IMR-90 (cell line): Measurements from ENCODE around the gene ZNF586. TPM values are rescaled to one million over a fixed set of nuclear protein-coding genes. Genes with fewer than 3 reads are reported as not detected.
"Not testable (repeated sequence)": the region's sequence is repeated elsewhere in the genome, so short reads cannot be mapped to it uniquely, and the experiment has no call there.

Source experiments
- ATAC-seq: fragments of 200-7000 bp; cut with Tn5 transposase; 2 replicates; pipeline ENCODE4 v1.9.1; 2020; ENCODE audit warnings: low read depth, mild to moderate bottlenecking, moderate library complexity
- BruUV-seq: library from RNA; stranded (reverse); fragments of 400-500 nt; replicated peaks from 2 replicates; lab custom pipeline; 2021; lab: Mats Ljungman, UMichigan
- CTCF ChIA-PET: fragments of 300-600 bp; formaldehyde crosslinking; extraction: SDS; loops from one replicate; lab custom pipeline; 2021; ENCODE audit warnings: antibody characterized with exemption; lab: Yijun Ruan, JAX
- POLR2A ChIA-PET: fragments of 300-600 bp; sonication (Branson Sonifier 250); formaldehyde crosslinking; loops from one replicate; lab custom pipeline; 2022; ENCODE audit warnings: antibody characterized with exemption; ENCODE audit not compliant: unreplicated experiment; lab: Charles Lee
- DNase-seq: peaks from one replicate; pipeline ENCODE4 v3.0.0; 2013
- H2AFZ ChIP-seq: replicated peaks from 2 replicates; pipeline ENCODE3; 2013; ENCODE audit warnings: low read length, mild to moderate bottlenecking; ENCODE audit not compliant: poor library complexity
- H2AK5ac ChIP-seq: 2 replicates; pipeline ENCODE4 v1.6.1; 2013; ENCODE audit warnings: low read depth, low read length, inconsistent platforms
- H2AK9ac ChIP-seq: replicated peaks from 2 replicates; pipeline ENCODE3; 2013; ENCODE audit warnings: mild to moderate bottlenecking, low read depth, low read length, moderate library complexity; ENCODE audit not compliant: poor library complexity
- H2BK120ac ChIP-seq: 2 replicates; pipeline ENCODE4 v1.6.1; 2013; ENCODE audit warnings: low read depth, low read length, inconsistent platforms
- H2BK15ac ChIP-seq: 3 replicates; pipeline ENCODE4 v1.6.1; 2013; ENCODE audit warnings: low read depth, low read length, inconsistent platforms
- H2BK20ac ChIP-seq: 2 replicates; pipeline ENCODE4 v1.6.1; 2013; ENCODE audit warnings: low read depth, mild to moderate bottlenecking, inconsistent platforms, low read length, moderate library complexity
- H2BK5ac ChIP-seq: 2 replicates; pipeline ENCODE4 v1.6.1; 2013; ENCODE audit warnings: mild to moderate bottlenecking, low read depth, low read length, inconsistent platforms; ENCODE audit not compliant: poor library complexity, severe bottlenecking
- H3K14ac ChIP-seq: replicated peaks from 2 replicates; pipeline ENCODE4 v1.6.1; 2013; ENCODE audit warnings: low read depth, low read length, inconsistent platforms
- H3K18ac ChIP-seq: 2 replicates; pipeline ENCODE4 v1.6.1; 2013; ENCODE audit warnings: low read depth, low read length, control low read depth
- H3K23ac ChIP-seq: 2 replicates; pipeline ENCODE4 v1.6.1; 2013; ENCODE audit warnings: low read depth, low read length, inconsistent platforms
- H3K27ac ChIP-seq: 2 replicates; pipeline ENCODE4 v1.5.1; 2013; ENCODE audit warnings: mild to moderate bottlenecking, control low read depth, low read length; ENCODE audit not compliant: insufficient read depth
- H3K27me3 ChIP-seq: 2 replicates; pipeline ENCODE4 v1.6.1; 2013; ENCODE audit warnings: low read length; ENCODE audit not compliant: control insufficient read depth, insufficient read depth
- H3K36me3 ChIP-seq: 2 replicates; pipeline ENCODE4 v1.6.1; 2013; ENCODE audit warnings: low read length, mixed read lengths; ENCODE audit not compliant: control insufficient read depth, insufficient read depth
- H3K4ac ChIP-seq: 2 replicates; pipeline ENCODE4 v1.6.1; 2013; ENCODE audit warnings: low read depth, low read length, inconsistent platforms
- H3K4me1 ChIP-seq: 2 replicates; pipeline ENCODE4 v1.6.1; 2013; ENCODE audit warnings: low read length, mixed read lengths; ENCODE audit not compliant: control insufficient read depth, insufficient read depth
- H3K4me2 ChIP-seq: 2 replicates; pipeline ENCODE4 v1.6.1; 2013; ENCODE audit warnings: low read depth, mild to moderate bottlenecking, control low read depth, low read length, moderate library complexity
- H3K4me3 ChIP-seq: 2 replicates; pipeline ENCODE4 v1.5.1; 2013; ENCODE audit warnings: low read depth, mild to moderate bottlenecking, control low read depth, low read length, moderate library complexity; ENCODE audit not compliant: insufficient read depth
- H3K56ac ChIP-seq: 2 replicates; pipeline ENCODE4 v1.6.1; 2013; ENCODE audit warnings: low read length, inconsistent platforms; ENCODE audit not compliant: insufficient read depth; ENCODE audit errors: extremely low read depth
- H3K79me1 ChIP-seq, 2 experiments: 2 replicates each; pipeline ENCODE4 v1.6.1; 2013; ENCODE audit warnings: low read length in 2 of 2, inconsistent platforms in 1 of 2, low read depth in 1 of 2
- H3K9ac ChIP-seq: 2 replicates; pipeline ENCODE4 v1.6.1; 2013; ENCODE audit warnings: low read depth, low read length, control low read depth
- H3K9me1 ChIP-seq: 2 replicates; pipeline ENCODE4 v1.6.1; 2013; ENCODE audit warnings: low read length, inconsistent platforms; ENCODE audit not compliant: insufficient read depth
- H3K9me3 ChIP-seq: 2 replicates; pipeline ENCODE4 v1.6.1; 2013; ENCODE audit warnings: low read length; ENCODE audit not compliant: control insufficient read depth, insufficient read depth
- H4K20me1 ChIP-seq: 2 replicates; pipeline ENCODE4 v1.6.1; 2013; ENCODE audit warnings: low read length, inconsistent platforms; ENCODE audit not compliant: insufficient read depth
- H4K5ac ChIP-seq: 2 replicates; pipeline ENCODE4 v1.6.1; 2013; ENCODE audit warnings: mild to moderate bottlenecking, low read depth, low read length, control low read depth
- H4K8ac ChIP-seq, 2 experiments: 2 replicates each; pipeline ENCODE4 v1.6.1; 2013; ENCODE audit warnings: low read depth in 2 of 2, low read length in 2 of 2, control low read depth in 1 of 2, inconsistent platforms in 1 of 2
- H4K91ac ChIP-seq: 2 replicates; pipeline ENCODE4 v1.6.1; 2013; ENCODE audit warnings: low read depth, low read length, inconsistent platforms; ENCODE audit not compliant: insufficient read depth
- CTCF ChIP-seq: conservative IDR thresholded peaks from 2 replicates; pipeline ENCODE4 v1.5.1; 2012; ENCODE audit warnings: mild to moderate bottlenecking, low read depth, low read length, improper control_type of control experiment
- RAD21 ChIP-seq: IDR thresholded peaks from 2 replicates; pipeline ENCODE4 v1.6.1; 2012; ENCODE audit warnings: low read length, improper control_type of control experiment
- SMC3 ChIP-seq: fragments of 150-350 bp; IDR thresholded peaks from 2 replicates; pipeline ENCODE4 v1.6.1; 2016; ENCODE audit warnings: low read depth, mild to moderate bottlenecking, antibody characterized with exemption, low read length, moderate library complexity
- WGBS, 2 experiments: methylation state at CpG; one replicate each; pipeline versions ENCODE4 v1.1.5 to v1.1.7; 2013; ENCODE audit warnings: missing lambda C conversion rate in 2 of 2; ENCODE audit not compliant: insufficient read length in 1 of 2; ENCODE audit errors: extremely low coverage in 2 of 2; 5-methylcytosine and 5-hydroxymethylcytosine counted together
- dilution Hi-C: fragments of 300-500 bp; cut with HindIII; formaldehyde crosslinking; loops from one replicate; pipeline ENCODE4 v1.14.3; 2018; ENCODE audit warnings: low sequenced_read_pairs; ENCODE audit not compliant: unreplicated experiment
- in situ Hi-C: fragments of 300-500 bp; cut with MboI; formaldehyde crosslinking; loops from 3 replicates; pipeline ENCODE4 v1.14.3; 2019; ENCODE audit warnings: low sequenced_read_pairs, inconsistent platforms, mixed read lengths
- intact Hi-C: fragments of 100-400 bp; cut with micrococcal nuclease; formaldehyde crosslinking; loops from 2 replicates; pipeline ENCODE4 v1.10.0; 2022
- polyA plus RNA-seq, 3 experiments: library from polyadenylated mRNA; depleted of rRNA; stranded (reverse); fragments of >200 nt; gene quantifications; 2 replicates each; pipeline ENCODE4 v1.2.3, GENCODE V29; 2012; ENCODE audit warnings: low replicate concordance in 1 of 3
- total RNA-seq: library from RNA; depleted of rRNA; stranded (reverse); fragments of >200 nt; gene quantifications from 2 replicates; pipeline ENCODE4 v1.2.3, GENCODE V29; 2012

ZNF586 gene
- total and polyA plus RNA-seq, 2 of the 4 experiments (the other 2 are of a cell fraction), result 5.6 to 18.6 TPM

- TF ChIP-seq CTCF (no peak), SMC3 (no peak), RAD21 (no peak)
These were observed 51.1 kb downstream of the ZNF586 start (continued) for GRCh38 chr19:57820599-57820998.

GRCh38 chr19:57821095-57821494 is 51.6 kb downstream of the ZNF586 start:
- no CpG with 5 or more reads among the region's 3 CpGs for WGBS, 2 experiments
- H3K18ac ChIP-seq, H3K4me2 ChIP-seq, H3K4me3 ChIP-seq, H3K14ac ChIP-seq, H2BK5ac ChIP-seq, H2BK15ac ChIP-seq, dilution Hi-C loops, H3K27ac ChIP-seq, H4K8ac ChIP-seq, H3K56ac ChIP-seq, H2AFZ ChIP-seq, H3K4me1 ChIP-seq, H4K5ac ChIP-seq, POLR2A ChIA-PET, BruUV-seq, ATAC-seq, H3K9me1 ChIP-seq, H2BK20ac ChIP-seq, H3K9ac ChIP-seq, H2AK9ac ChIP-seq, H2BK120ac ChIP-seq, H3K27me3 ChIP-seq, H3K36me3 ChIP-seq, in situ Hi-C loops, H4K91ac ChIP-seq, DNase-seq, H2AK5ac ChIP-seq, CTCF ChIA-PET, H3K4ac ChIP-seq, intact Hi-C loops, H3K9me3 ChIP-seq: not testable (repeated sequence)
- H3K23ac ChIP-seq, result peak overlapping the region; percentile 52
- H4K20me1 ChIP-seq, result peaks cover 19% of the 10 kb centered on the region
- H3K79me1 ChIP-seq, result peaks cover 4 to 61% of the 10 kb centered on the region in 2 experiments; a peak in 3 of 4 replicates

- H3K18ac ChIP-seq, H4K91ac ChIP-seq, H3K27me3 ChIP-seq, H4K8ac ChIP-seq, H3K56ac ChIP-seq, H4K5ac ChIP-seq, H2AK9ac ChIP-seq, H3K36me3 ChIP-seq, DNase-seq, H2AFZ ChIP-seq, ATAC-seq, H3K4me2 ChIP-seq, H2AK5ac ChIP-seq, H3K14ac ChIP-seq, H3K27ac ChIP-seq, CTCF ChIA-PET, H3K4me3 ChIP-seq, H3K9ac ChIP-seq, H3K4me1 ChIP-seq, H3K9me1 ChIP-seq, BruUV-seq, in situ Hi-C loops, intact Hi-C loops, H2BK120ac ChIP-seq, H3K4ac ChIP-seq, H2BK15ac ChIP-seq, H2BK5ac ChIP-seq, H3K9me3 ChIP-seq, H3K23ac ChIP-seq, POLR2A ChIA-PET, dilution Hi-C loops, H2BK20ac ChIP-seq: not testable (repeated sequence)
- WGBS, 2 experiments, result no CpG with 5 or more reads among the region's 3 CpGs
- H4K20me1 ChIP-seq, result peaks cover 23% of the 10 kb centered on the region
- peaks cover 7 to 65% of the 10 kb centered on the region in 2 experiments for H3K79me1 ChIP-seq
These were observed 52.0 kb downstream of the ZNF586 start for GRCh38 chr19:57821501-57821900.
